Germinal center (tissue), 1 donor: ENCODE data around the gene CDH4.

Source experiments
- DNase-seq: peaks from one replicate; pipeline ENCODE4 v3.0.0; 2012; ENCODE audit warnings: mixed read lengths, low spot score

The CDH4 gene

DNA sequence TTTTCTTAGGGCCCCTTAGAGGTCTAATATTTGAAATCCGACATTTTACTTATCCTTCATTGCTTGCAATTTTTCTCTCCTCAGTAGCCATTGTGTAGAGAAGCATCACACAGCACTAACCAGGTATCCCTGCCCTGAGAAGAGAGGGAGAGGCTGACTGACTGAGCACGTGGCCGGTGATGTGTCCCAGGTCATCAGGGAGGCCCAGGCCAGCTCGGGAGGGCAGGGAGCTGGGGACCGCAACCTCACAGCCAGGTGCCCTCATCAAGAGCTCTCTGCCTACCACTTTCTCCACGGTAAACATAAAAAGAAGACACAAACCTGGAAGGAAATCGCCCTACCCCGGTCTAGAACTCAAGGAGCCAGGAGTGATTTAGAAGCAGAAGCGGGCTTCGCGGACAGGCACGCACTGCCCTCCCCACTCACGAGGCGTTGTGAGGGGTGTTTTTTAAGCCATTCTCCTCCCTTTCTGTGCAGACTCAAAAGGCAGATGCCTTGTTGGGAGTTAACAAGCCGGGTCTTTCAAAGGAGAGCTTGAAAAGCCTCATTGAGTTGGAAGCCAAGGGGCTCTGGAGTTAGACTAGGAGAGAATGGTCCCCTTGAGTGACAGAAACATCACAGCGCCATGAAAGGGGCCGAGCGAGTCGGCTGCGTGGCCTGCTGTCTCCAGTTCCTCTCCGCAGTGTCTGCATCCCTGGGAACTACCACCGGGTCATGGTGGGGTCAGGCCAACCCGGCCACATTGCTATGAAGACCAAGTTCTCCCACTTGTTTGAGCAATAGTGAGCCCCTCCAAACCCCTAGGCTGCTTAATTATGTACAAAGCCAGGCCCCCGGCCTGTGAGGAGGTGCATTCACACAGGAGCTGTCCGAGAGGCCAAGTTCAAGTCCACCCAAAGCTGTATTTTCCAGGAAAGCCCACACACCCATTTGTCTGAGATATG, 285.4 kb downstream of the CDH4 start:
- no peak for DNase-seq

GRCh38 chr20:61538183-61538942, 286.3 kb downstream of the CDH4 start:
- no peak for DNase-seq

DNA sequence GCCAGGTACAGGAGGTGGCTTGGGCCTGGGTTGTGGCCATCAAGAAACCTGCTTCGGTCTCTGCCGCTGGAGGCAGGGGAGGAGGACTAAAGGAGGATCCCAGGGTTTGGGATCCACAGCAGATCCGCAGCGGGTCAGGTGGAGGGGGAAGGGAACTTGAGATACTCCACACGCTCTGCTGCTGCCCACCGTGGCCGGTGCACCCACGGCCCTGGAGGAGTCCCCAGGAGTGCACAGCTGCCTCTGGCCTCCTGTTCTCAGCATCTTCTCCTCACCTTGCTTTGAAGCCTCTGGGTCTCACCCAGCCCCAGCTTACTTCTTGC, 286.8 kb downstream of the CDH4 start:
- no peak for DNase-seq

DNA sequence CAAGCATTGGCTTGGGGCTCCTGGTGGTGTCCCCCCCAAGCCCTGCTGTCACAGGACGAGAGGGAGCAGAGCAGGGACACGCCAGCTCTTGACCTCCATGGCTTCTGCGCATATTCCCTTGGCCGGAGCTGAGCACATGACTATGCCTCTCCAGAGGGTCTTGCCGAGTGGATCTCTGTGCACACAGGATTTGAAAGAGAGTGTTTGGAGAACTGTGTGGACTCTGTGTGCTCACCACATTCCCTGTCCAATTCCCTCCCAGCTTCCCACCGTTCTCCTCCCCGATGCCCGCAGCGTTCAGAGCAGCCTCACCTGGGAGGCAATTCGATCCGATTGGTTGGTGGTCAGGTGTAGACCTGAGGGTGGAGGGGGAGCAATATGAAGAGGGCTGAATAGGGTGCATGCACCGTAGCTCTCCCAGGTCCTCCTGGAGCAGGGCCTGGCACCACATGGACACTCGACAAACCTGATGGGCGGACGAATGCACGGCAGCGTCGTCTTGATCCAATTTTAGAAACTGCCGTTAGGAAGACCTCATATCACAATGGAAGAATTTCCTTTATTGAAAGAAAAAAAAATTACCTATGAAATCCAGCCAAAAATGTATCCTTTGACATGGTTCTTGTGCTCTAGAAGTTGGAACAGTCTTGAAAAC, 287.8 kb downstream of the CDH4 start:
- no peak for DNase-seq

- no peak for DNase-seq
These were observed 289.5 kb downstream of the CDH4 start for GRCh38 chr20:61541537-61541936.

- DNase-seq = no peak
These were observed 291.0 kb downstream of the CDH4 start for GRCh38 chr20:61543086-61543485.

GRCh38 chr20:61543931-61544745, 292.1 kb downstream of the CDH4 start:
- no peak for DNase-seq

DNA sequence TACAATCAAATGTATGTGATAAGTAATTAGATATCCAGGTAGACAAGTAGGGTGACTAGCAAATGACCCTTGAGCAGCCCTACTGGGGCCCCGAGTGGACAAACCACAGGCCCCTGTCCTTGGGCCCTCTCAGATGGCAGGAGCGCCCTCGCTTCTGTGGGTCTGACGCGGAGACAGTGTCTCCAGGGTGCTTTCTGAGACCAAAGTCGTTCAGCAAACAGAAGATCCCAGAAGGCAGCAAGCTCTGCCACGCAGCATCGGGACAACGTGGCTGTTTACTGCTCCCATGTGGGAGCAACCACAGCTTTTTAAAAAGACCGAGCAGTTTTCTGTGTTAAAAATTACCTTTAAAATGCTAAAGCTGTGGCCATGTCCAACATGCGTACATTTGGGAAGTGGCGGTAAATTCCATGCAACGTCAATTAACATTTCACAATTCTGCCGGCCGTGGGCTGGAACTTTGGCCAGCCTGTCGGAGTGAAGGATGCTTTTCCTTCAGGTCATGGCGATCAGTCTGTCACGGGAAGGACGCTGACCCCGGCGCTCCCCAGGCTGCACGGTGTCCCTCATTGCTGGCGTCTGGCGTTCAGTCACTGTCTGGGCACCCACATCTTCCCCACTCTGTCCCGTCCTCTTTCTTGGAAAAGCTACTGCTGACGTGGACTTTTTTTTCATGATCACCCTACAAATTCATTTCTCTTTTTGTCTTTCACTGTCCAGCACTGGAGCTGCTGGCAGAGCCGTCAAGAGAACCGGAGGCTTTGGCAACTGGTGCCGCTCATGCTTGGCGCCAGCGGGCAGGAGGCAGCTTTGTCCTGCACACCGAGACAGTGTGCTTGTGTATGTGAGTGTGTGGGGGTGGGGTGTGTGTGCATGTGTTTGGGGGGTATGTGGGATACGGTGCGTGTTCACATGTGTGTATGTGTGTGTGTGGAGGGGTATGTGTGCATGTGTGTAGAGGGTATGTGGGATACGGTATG, 293.1 kb downstream of the CDH4 start:
- no peak for DNase-seq

DNA sequence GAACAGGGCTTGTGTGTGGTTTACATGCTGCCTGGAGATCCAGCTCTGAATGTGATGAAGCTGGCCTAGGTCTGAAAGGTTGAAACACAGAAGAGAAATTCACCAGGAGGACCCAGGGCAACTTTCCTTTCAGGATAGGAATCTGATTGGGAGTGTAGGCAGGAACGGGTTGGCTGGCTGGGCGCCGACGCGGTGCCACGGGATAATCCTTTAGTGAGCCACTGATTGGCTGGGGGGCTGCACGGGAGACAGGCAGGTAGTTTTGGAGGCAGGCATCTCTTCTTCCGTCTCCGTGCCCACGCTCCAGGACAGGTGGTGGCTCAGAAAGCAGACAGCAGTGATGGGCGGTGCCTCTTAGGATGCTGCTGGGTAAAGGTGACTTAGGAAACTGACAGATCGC, 294.6 kb downstream of the CDH4 start:
- DNase-seq = no peak

- no peak for DNase-seq
These were observed 296.0 kb downstream of the CDH4 start for GRCh38 chr20:61548069-61548468.

DNA sequence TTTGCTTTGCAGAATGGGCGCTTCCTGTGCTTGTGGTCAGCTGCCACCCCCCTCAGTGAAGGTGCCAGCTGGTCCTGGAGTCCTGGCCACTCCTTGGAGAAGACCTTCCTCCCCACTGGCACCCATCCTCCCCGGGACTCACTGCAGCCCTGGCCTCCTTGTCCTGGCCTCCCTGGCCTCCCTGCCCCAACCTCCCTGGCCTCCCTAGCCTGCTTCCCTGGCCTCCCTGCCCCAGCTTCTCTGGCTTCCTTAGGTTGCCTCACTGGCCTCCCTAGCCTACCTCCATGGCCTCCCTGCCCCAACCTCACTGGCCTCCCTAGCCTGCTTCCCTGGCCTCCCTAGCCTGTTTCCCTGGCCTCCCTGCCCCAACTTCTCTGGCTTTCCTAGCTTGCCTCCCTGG, 297.8 kb downstream of the CDH4 start:
- no peak for DNase-seq

- no peak for DNase-seq
These were observed 299.3 kb downstream of the CDH4 start for GRCh38 chr20:61551401-61551800.

DNA sequence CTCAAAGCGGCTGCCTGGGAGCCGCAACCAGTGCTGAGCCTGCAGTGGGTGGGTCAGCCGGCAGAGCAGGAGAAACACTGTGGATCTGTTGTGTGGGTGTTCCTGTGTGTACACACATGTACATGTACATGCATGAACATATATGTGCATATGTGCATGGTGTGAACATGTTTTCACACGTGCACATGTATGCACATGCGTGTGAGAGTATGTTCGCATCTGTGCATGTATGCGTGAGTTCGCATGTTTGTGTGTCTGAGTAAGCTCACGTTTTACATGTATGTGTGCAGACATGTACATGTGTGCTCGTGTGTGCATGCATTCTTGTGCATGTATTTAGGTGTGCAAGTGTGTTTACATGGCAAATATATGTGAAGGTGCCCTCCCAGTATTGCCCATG, 302.6 kb downstream of the CDH4 start:
- no peak for DNase-seq

DNA sequence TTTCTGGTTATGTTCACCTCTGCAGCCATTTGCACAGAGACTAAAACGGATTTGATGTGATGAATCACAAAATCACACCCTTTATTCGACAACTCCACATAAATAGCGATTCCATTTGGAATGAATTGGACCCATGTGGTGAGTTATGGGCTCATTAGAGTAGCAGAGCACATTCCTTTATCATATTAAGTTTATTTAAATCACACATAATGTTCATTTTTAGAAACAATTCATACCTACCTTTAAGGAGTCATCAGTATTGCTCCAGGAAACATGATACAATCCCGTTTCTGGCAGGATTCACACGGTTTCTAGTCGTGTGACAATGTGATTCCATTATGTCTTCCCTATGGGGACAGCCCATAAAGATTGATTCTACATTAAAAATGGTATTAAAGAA, 303.5 kb downstream of the CDH4 start:
- no peak for DNase-seq

DNA sequence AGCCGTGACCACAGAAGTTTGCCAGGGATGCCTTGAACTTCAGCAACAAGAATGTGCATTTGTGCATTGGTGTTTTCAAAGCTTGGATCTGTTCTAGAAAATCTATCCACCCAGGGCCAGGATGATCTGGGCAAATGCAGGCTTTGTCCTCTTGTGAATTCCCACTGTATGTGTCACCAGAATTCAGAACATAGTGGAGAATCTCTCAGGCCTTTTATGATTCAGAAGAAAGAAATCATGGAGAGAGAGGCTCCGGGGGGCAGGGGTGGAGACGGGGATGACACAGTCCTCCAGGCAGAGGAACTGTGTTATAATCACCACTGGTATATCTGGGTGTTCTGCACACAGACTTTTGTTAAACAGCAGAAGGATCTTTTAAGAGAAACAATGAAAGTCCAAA, 304.1 kb downstream of the CDH4 start:
- DNase-seq = no peak

DNA sequence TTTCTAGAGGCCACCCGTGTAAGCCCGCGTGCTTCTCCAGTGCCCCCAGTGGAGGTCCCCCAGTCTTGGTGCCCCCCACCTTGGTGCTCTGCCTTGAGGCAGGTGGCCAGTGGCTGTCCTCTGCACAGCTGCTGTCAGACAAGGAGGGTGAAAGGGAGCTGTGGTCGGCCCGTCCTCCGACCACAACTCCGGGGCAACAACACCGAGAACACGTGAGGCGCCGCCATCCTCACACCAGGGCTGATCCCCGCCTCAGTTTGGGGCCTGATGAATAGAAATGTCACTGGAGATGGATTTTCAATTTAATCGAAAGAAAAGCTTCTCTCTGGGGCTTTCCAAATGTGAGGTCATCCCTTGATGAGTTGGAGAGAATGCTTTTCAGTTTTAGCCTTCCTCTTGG, 304.6 kb downstream of the CDH4 start:
- no peak for DNase-seq

GRCh38 chr20:61557621-61558020, 305.6 kb downstream of the CDH4 start:
- DNase-seq = no peak

- no peak for DNase-seq
These were observed 306.7 kb downstream of the CDH4 start for GRCh38 chr20:61558726-61559125.

DNA sequence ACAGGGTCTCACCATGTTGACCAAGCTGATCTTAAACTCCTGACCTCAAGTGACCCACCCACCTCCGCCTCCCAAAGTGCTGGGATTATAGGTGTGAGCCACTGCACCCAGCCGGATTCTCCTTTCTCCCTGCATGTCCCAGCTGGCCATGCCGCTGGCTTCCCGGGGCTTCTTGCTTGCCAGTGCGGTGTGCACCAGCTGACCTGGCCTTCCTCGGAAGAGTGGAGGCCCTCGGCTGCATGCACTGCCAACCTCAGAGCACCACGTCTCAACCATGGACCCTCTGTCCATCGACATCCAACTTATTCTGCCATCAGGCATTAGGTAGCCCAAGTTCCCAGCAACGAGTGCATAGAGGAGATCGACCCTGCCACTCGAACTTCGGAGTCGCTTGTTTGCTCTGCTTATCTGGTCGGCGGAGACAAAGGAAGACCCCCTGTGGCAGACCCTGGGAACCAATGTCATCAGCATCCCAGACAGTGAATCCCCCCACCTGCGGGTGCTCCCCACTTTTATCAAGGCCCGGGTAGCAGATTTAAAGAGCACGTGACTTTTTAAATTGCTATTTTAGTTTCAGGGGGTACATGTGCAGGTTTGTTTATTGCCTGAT, 307.8 kb downstream of the CDH4 start:
- DNase-seq = no peak

GRCh38 chr20:61560361-61560853, 308.3 kb downstream of the CDH4 start:
- no peak for DNase-seq
